GM20000 (cell line): ENCODE measurements around the gene TEAD1.

Experiments
- DNase-seq: peaks from one replicate; pipeline ENCODE4 v3.0.0; 2012; ENCODE audit warnings: low spot score
- TF ChIP-seq, protein P1 (sequence below): IDR thresholded peaks from 2 replicates; pipeline ENCODE4 v1.5.1; 2012; ENCODE audit warnings: mild to moderate bottlenecking, control low read depth; ENCODE audit errors: extremely low read depth, missing control alignments

Gene TEAD1

GRCh38 chr11:12986194-12986898 lies 312.1 kb downstream of the TEAD1 start:
- DNase-seq: no peak
- TF ChIP-seq, protein P1, sequence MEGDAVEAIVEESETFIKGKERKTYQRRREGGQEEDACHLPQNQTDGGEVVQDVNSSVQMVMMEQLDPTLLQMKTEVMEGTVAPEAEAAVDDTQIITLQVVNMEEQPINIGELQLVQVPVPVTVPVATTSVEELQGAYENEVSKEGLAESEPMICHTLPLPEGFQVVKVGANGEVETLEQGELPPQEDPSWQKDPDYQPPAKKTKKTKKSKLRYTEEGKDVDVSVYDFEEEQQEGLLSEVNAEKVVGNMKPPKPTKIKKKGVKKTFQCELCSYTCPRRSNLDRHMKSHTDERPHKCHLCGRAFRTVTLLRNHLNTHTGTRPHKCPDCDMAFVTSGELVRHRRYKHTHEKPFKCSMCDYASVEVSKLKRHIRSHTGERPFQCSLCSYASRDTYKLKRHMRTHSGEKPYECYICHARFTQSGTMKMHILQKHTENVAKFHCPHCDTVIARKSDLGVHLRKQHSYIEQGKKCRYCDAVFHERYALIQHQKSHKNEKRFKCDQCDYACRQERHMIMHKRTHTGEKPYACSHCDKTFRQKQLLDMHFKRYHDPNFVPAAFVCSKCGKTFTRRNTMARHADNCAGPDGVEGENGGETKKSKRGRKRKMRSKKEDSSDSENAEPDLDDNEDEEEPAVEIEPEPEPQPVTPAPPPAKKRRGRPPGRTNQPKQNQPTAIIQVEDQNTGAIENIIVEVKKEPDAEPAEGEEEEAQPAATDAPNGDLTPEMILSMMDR: no peak

DNA sequence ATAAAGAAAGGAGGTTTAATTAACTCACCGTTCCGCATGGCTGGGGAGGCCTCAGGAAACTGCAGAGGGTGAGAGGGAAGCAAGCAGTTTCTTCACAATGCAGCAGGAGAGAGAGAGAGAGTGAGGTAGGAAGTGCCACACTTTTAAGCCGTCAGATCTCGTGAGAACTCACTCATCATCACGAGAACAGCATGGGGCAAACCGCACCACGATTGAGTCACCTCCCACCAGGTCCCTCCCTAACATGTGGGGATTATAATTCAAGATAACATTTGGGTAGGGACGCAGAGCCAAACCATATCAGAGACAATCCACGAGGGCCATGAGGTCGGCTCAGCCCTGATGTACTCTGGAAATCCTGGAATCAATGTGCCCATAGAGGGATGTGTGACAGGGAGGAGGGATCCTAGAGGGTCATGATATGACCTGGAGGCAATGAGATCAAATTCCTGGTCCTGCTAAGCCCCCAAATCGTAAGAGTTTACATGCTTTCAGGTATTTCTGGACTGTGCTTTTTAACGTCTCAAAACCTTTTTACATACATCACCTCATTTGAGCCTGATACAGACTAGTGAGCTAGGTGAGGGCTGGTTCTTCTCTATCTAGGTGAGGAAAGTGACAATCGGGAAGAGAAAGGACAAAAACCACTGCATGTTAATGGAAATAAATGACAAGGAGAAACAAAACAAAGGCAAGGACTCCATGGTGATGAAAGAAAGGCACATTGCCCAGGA lies 315.4 kb downstream of the TEAD1 start:
- TF ChIP-seq, protein P1: no peak
- no peak for DNase-seq

- DNase-seq: no peak
- TF ChIP-seq, protein P1: no peak
These were observed 315.9 kb downstream of the TEAD1 start for GRCh38 chr11:12990162-12990480.

- no peak for DNase-seq
- TF ChIP-seq, protein P1: no peak
These were observed 317.2 kb downstream of the TEAD1 start for GRCh38 chr11:12991426-12991825.

- no peak for DNase-seq
- TF ChIP-seq, protein P1: no peak
These were observed 319.4 kb downstream of the TEAD1 start for GRCh38 chr11:12993626-12994025.
